ENCODE results near the gene GUCY2D. TPM values are rescaled to one million over a fixed set of nuclear protein-coding genes. Genes with fewer than 3 reads are reported as not detected.

Gene GUCY2D
- total RNA-seq, 6 donors from 2014 or later = 2.6 to 5.0 (median 3.8) TPM; not detected in 3

GRCh38 chr17:8025176-8025911 lies 22.9 kb downstream of the GUCY2D start:
- Histone ChIP-seq H3K27me3 (no peaks in the 10 kb centered on the region), H3K36me3 (no peaks in the 10 kb centered on the region), H3K4me3 (no peak overlapping the region), H3K27ac (no peak overlapping the region), H3K9me3 (no peaks in the 10 kb centered on the region), H3K4me1 (peaks cover 0 to 24% (median 6%) of the 10 kb centered on the region in 4 donors)
- DNase-seq (peak in 1 of 2 donors; percentile 12), ATAC-seq (ENCODE audit: low FRiP score in 2 of 2) (no peak)
- TF ChIP-seq EP300 (IDR thresholded peaks at IDR 0.05) (no peak), CTCF (IDR thresholded peaks at IDR 0.05) (no peak), POLR2AphosphoS5 (IDR thresholded peaks at IDR 0.05) (no peak)
- 82 to 84% methylated on average over 8 to 9 of the region's 9 CpGs for WGBS, 2 donors

- TF ChIP-seq CTCF (IDR thresholded peaks at IDR 0.05) (no peak), EP300 (IDR thresholded peaks at IDR 0.05) (no peak), POLR2A (IDR thresholded peaks at IDR 0.05) (no peak), POLR2AphosphoS5 (IDR thresholded peaks at IDR 0.05) (no peak)
These were observed 26.7 kb downstream of the GUCY2D start for GRCh38 chr17:8029121-8029520.

GRCh38 chr17:8031261-8031661 lies 28.8 kb downstream of the GUCY2D start:
- Histone ChIP-seq H3K27ac (no peak overlapping the region), H3K9me3 (no peaks in the 10 kb centered on the region), H3K27me3 (no peaks in the 10 kb centered on the region), H3K4me1 (no peaks in the 10 kb centered on the region), H3K4me3 (no peak overlapping the region), H3K36me3 (no peaks in the 10 kb centered on the region)
- 54 to 63% methylated on average over 6 of the region's 6 CpGs for WGBS, 2 donors
- TF ChIP-seq CTCF (IDR thresholded peaks at IDR 0.05) (no peak), EP300 (IDR thresholded peaks at IDR 0.05) (no peak), POLR2A (IDR thresholded peaks at IDR 0.05) (no peak), POLR2AphosphoS5 (IDR thresholded peaks at IDR 0.05) (no peak)
- no peak for DNase-seq
- no peak for ATAC-seq (ENCODE audit: low FRiP score in 2 of 2)

More at GRCh38 chr17:8029121-8029520, 26.7 kb downstream of the GUCY2D start:
- 68 to 79% methylated on average over 5 of the region's 5 CpGs for WGBS, 2 donors
- Histone ChIP-seq H3K27me3 (no peaks in the 10 kb centered on the region), H3K4me3 (no peak overlapping the region), H3K36me3 (no peaks in the 10 kb centered on the region), H3K4me1 (peaks cover 0 to 7% (median 3%) of the 10 kb centered on the region in 4 donors), H3K9me3 (no peaks in the 10 kb centered on the region), H3K27ac (no peak overlapping the region)
- ATAC-seq (ENCODE audit: low FRiP score in 2 of 2) = no peak
- no peak for DNase-seq

GRCh38 chr17:8031950-8032349 lies 29.5 kb downstream of the GUCY2D start:
- Histone ChIP-seq H3K36me3 (no peaks in the 10 kb centered on the region), H3K27ac (no peak overlapping the region), H3K4me3 (no peak overlapping the region), H3K27me3 (no peaks in the 10 kb centered on the region), H3K9me3 (no peaks in the 10 kb centered on the region), H3K4me1 (no peaks in the 10 kb centered on the region)
- WGBS, 2 donors = 79 to 80% methylated on average over 1 of the region's 1 CpG
- DNase-seq (no peak), ATAC-seq (ENCODE audit: low FRiP score in 2 of 2) (no peak)
- TF ChIP-seq POLR2AphosphoS5 (IDR thresholded peaks at IDR 0.05) (no peak), EP300 (IDR thresholded peaks at IDR 0.05) (no peak), CTCF (IDR thresholded peaks at IDR 0.05) (no peak), POLR2A (IDR thresholded peaks at IDR 0.05) (no peak)

GRCh38 chr17:8032442-8032841 lies 30.0 kb downstream of the GUCY2D start:
- no peak overlapping the region for H3K4me3 ChIP-seq
- DNase-seq = no peak
- no peaks in the 10 kb centered on the region for H3K27me3 ChIP-seq
- no peaks in the 10 kb centered on the region for H3K9me3 ChIP-seq
- no peaks in the 10 kb centered on the region for H3K36me3 ChIP-seq
- ATAC-seq (ENCODE audit: low FRiP score in 2 of 2) = no peak
- no peak for TF ChIP-seq CTCF (IDR thresholded peaks at IDR 0.05)
- TF ChIP-seq POLR2AphosphoS5 (IDR thresholded peaks at IDR 0.05) = no peak
- no peak for TF ChIP-seq POLR2A (IDR thresholded peaks at IDR 0.05)
- no peak for TF ChIP-seq EP300 (IDR thresholded peaks at IDR 0.05)
- WGBS, 2 donors = 88 to 97% methylated on average over 2 of the region's 2 CpGs
- H3K4me1 ChIP-seq = no peaks in the 10 kb centered on the region
- no peak overlapping the region for H3K27ac ChIP-seq

Measured in upper lobe of left lung (tissue), 6 donors.